ENCODE data around the gene ARHGEF4.

- TF ChIP-seq, protein P1, sequence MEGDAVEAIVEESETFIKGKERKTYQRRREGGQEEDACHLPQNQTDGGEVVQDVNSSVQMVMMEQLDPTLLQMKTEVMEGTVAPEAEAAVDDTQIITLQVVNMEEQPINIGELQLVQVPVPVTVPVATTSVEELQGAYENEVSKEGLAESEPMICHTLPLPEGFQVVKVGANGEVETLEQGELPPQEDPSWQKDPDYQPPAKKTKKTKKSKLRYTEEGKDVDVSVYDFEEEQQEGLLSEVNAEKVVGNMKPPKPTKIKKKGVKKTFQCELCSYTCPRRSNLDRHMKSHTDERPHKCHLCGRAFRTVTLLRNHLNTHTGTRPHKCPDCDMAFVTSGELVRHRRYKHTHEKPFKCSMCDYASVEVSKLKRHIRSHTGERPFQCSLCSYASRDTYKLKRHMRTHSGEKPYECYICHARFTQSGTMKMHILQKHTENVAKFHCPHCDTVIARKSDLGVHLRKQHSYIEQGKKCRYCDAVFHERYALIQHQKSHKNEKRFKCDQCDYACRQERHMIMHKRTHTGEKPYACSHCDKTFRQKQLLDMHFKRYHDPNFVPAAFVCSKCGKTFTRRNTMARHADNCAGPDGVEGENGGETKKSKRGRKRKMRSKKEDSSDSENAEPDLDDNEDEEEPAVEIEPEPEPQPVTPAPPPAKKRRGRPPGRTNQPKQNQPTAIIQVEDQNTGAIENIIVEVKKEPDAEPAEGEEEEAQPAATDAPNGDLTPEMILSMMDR (IDR thresholded peaks at IDR 0.05; ENCODE audit: extremely low read depth in 1 of 2, insufficient read depth in 1 of 2, low read depth in 1 of 2, low read length in 2 of 2), result no peak
- TF ChIP-seq EZH2 (IDR thresholded peaks at IDR 0.05; ENCODE audit: borderline replicate concordance, low read depth, low read length, severe bottlenecking) (no peak), FOS (IDR thresholded peaks at IDR 0.05; ENCODE audit: borderline replicate concordance, insufficient read depth, low read length) (no peak), JUN (IDR thresholded peaks at IDR 0.05; ENCODE audit: borderline replicate concordance, insufficient read depth, insufficient read length, low read depth) (no peak), GATA2 (IDR thresholded peaks at IDR 0.05; ENCODE audit: insufficient read depth, insufficient read length, low read depth, low read length) (no peak), POLR2A (IDR thresholded peaks at IDR 0.05; ENCODE audit: low read depth, low read length) (no peak), MYC (IDR thresholded peaks at IDR 0.05; ENCODE audit: low read depth, low read length) (no peak), MAX (IDR thresholded peaks at IDR 0.05; ENCODE audit: insufficient read depth, insufficient read length) (no peak)
These were observed 208.0 kb downstream of the ARHGEF4 start for GRCh38 chr2:131044757-131045150.

Data from endothelial cell of umbilical vein (primary cell).